Measurements from ENCODE around the gene ART3.

The ART3 gene

DNA sequence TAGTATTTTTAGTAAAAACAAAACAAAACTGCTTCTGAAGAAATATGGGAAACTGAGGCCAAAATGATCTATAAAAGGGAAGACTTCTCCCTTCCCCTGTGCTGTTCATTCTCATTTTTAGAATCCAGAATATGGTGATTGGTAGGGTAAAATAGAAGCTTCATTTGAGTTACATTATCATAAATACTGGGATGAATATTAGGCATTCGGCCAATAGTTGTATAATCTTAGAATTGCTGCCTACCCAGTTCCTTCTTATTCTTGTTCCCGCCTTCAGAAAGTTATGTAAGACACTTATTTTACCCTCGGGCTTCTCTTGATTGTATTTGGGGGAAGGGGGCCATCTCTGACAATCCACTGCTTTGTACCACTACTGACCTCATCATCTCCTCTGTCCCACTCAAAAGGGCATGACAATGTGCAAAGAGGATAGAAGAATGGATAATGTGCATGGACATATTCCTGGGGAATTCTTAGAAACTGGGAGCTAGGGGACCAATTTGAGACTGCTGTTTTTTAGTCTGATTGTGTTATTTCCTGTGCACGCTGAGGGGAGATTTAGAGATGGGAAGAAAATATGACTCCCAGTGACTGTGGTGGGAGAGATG, 588 bp downstream of the ART3 start:
- DNase-seq: no peak

- no peak for DNase-seq
These were observed 3.6 kb downstream of the ART3 start for GRCh38 chr4:76078033-76078613.

- no peak for DNase-seq
These were observed 9.0 kb downstream of the ART3 start for GRCh38 chr4:76083386-76083988.

DNA sequence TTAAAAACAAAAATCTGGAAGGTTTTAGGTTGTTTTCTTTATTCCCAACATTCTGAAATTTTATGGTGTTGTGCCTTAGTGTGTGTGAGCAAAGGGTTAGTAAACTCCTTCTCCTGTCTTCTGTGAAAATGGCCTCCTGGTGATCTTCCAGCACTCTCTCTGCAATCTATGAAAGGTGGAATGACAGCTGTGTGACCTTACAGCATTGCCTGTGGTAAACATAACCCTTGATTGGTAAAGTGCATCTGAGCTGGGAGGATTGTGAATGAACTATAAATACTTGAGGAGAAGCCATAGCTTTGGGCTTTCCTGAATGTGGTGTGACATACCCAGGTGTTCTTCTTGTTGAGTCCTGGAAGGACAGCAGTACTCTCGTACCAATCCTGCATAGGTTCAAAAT, 10.0 kb downstream of the ART3 start:
- no peak for DNase-seq

- DNase-seq: peak; percentile 18
These were observed 12.7 kb downstream of the ART3 start for GRCh38 chr4:76087007-76087769.

DNA sequence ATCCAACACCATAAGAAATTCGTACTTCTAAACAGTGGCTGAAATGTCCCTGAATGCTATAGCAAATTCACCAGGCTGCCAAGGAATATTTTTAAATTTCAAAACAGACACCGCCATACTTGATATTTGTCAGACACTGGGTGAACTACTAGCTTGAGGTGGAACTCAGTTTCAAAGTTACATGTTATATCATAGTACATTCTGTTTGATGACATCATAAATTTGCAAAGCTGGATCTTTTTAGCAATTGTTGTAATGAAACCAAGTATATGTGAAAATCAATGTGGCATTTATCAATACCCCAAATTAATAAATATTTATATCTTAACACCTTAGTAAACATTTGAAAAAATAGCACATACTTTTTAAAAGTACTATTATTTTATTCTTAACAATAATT, 14.2 kb downstream of the ART3 start:
- DNase-seq: no peak

- DNase-seq: no peak
These were observed 15.8 kb downstream of the ART3 start for GRCh38 chr4:76090241-76090691.

- DNase-seq: no peak
These were observed 16.5 kb downstream of the ART3 start for GRCh38 chr4:76091052-76091451.

- no peak for DNase-seq
These were observed 21.1 kb downstream of the ART3 start for GRCh38 chr4:76095568-76095967.

DNA sequence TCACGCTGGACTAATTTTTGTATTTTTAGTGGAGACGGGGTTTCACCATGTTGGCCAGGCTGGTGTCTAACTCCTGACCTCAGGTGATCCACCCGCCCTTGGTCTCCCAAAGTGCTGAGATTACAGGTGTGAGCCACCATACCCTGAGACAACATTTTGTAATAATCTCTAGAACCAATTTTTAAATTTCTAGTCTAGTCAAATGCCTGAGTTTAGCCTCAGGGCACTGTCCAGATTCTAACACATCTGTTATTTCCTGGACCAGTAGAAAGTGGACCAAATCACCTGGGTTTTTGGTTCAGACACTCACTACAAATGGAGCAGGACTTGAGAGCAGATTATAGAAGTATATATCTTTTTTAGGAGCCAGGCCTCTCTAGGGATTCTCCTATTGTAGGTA, 21.6 kb downstream of the ART3 start:
- DNase-seq: no peak

DNA sequence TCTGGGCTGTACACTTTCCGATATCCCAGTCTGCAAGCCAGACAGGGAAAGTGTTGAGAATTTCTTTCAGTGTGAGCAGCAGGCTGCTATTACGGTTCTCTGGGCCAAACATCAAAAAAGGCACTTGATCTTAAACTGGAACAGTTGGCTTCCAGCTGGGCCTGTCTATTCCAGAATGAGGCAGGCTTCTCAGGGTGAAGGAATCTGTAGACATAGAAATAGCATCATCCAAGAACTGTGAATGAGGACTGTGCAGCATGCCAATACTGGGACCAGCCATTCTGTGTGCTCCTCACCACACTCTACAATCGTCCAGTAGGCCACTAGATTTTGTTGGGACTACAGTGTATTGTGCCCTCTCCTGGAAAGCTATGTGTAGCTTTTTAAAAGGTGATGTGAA, 31.1 kb downstream of the ART3 start:
- no peak for DNase-seq

DNA sequence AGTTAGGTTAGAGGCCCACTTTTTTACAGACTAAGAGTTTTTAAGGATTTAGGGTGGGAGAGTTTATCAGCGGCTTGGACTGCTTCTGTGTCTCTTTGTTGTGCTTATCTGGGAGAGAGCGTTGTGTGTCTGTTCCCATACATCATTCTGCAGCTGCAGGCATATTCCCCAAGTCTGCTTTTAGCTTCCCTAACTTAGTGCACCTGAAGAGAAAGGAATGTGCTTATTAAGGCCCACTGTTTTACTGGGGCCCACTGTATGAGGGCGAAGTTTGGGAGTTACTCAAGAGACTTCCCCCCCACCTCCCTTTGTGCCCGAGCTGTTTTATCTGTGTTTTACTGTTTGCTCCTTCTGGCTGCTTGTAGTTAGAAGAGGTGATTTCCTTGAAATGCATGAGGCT, 31.9 kb downstream of the ART3 start:
- DNase-seq: no peak

DNA sequence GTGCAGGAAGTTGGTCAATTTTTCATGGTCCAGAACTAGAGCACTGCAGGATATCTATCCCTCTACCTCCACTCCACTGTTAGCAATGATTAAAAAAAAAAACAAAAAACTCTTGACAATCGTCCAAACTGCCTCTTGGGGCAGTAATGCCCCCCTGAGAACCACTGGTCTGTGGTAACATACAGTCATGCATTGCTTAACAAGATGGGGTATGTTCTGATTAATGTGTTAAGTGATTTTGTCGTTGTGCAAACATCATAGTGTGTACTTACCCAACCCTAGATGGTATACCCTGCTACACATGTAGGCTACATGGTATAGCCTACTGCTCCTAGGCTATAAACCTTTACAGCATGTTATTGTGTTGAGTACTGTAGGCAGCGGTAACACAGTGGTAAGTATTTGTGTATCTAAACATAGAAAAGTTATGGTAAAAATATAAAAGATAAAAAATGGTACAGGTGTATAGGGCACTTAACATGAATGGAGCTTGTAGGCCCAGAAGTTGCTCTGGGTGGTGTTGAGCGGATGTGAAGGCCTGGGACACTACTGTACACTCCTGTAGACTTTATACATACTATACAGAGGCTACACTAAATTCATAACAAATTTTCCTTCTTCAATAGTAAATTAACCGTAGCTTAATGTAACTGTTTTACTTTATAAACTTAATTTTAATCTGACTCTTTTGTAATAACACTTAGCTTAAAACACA, 34.1 kb downstream of the ART3 start:
- DNase-seq: no peak

GRCh38 chr4:76116821-76117220, 42.3 kb downstream of the ART3 start:
- no peak for DNase-seq

DNA sequence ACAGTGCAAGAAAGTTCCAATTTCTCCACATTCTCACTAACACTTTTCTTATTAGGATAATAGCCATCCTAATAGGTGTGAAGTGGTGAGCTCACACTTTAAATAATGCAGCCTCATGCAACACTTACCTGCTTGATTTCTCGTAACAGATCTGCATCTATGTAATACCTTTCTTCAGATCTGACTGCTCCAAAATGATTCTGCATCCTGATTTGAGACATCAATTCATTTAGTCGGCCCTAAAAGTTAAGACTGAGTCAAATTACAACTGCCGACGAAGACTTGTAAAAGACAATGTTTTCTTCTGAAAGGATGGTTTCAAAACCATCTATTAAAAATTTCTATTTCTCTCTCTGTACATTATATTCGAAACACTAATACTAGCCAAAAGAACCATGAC, 43.0 kb downstream of the ART3 start:
- no peak for DNase-seq

DNA sequence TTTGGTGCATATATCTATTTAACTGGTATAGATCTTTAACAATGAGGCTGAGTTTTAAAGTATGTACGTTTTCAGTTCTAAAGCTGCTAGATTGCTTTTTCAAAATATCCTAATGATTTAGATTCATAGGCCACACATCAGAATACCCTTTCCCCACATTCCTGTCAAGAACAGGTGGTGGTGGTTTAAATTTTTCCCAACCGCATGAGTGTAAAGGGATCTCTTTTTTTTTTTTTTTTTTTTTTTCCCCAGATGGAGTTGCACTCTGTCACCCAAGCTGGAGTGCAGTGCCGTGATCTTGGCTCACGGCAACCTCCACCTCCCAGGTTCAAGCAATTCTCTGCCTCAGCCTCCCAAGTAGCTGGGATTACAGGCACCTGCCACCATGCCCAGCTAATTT, 45.7 kb downstream of the ART3 start:
- DNase-seq: no peak

DNA sequence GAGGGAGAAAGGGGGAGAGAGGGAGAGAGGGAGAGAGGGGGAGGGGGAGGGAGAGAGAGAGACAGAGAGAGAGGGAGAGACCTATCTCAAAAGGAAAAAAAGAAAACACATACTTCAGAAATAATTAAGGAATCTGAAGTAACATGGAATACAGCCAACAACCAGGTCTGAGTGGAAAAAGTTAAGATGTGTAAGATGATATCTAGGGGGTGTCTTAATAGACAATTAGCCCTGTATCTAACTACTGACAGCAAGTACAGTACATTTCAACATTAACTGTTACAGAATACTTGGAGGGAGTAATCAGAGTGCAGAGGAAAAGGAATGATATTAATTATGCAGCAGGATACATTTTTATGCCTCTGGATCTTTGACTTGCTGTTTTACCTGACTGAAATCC, 51.3 kb downstream of the ART3 start:
- no peak for DNase-seq

DNA sequence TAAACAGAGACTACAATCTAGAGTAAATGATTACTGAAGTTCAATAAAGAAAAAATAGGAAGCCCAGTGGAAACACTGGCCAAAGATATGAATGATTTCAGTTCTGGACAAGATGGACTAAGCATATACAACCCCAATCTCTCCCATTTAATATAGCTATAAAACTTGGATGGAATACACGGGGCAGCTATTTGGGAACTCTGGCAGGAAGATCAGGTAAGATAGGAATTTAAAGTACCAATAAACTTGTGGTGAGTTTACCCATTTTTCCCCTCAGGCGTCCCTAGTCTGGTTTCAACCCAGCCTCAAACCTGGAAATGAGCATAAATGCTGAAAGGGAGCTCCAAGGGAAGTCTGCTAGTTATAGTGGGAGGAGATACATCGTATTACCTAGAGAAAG, 53.2 kb downstream of the ART3 start:
- DNase-seq: no peak

DNA sequence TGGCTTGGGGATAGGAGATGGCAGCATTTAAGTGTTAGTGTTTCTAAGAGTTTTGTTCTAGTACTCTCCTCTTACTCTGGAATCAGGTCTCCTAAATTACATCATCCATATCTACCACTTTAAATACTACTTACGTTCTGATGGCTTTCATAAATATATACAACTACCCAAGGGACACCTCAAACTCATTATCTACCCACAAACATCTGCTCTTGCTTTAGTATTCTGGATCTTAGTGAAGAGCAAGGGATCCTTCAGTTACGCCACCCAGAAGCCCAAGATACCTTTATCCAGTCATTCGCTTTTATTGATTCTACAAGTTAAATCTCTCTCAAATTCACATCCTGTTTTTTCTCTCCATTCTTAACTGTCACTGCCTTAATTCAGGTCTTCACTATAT, 66.7 kb downstream of the ART3 start:
- DNase-seq: no peak

DNA sequence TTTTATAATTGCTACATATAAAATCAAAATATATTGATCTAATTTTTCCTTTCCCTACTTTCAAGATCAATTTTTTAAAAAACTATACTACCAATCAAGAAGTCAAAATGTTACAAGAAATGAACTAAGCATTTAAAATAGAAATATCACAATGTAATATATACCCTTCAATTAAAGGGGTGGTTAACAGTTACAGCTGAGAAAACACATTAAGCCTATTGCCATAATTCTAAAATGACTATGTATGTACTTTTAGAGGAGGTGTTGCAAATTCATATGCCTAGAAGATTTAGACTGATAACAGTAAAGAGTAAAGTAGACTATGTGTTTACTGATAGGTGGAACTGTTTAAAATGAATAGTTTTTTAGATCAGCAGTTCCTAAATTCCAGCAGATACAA, 70.0 kb downstream of the ART3 start:
- no peak for DNase-seq

DNA sequence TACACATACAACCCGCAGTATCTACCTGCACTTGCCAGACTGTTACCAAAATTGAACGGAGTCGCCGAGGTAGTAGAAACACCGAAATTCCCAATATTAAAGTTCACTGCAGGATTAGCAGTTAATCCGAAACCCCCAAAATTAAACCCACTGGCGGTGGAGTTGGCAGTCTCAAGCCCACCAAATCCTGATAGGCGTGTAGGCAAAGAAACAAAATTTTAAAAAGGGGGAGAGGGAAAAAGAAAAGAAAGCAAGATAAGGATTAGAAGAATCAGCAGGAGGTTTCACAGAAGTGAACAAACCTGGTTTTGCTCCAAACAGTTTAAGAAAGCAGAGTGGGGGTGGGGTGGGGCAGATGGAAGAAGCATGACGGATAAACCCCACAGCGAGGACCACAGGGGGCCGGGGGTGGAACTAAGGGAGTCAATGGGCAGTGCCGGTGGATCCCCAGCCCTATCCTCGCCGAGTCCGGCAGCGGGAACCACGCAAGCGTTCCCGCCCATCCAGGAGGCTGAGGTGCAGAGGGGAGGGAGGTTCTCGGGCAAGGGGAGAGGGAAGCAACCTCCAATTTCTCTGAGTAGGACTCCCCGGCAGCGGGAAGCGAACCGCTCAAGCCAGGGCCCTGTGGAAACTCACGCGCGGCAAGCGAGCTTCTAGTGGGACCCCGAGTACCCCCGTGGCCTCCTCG, 73.1 kb downstream of the ART3 start:
- DNase-seq: peak; percentile 57

DNA sequence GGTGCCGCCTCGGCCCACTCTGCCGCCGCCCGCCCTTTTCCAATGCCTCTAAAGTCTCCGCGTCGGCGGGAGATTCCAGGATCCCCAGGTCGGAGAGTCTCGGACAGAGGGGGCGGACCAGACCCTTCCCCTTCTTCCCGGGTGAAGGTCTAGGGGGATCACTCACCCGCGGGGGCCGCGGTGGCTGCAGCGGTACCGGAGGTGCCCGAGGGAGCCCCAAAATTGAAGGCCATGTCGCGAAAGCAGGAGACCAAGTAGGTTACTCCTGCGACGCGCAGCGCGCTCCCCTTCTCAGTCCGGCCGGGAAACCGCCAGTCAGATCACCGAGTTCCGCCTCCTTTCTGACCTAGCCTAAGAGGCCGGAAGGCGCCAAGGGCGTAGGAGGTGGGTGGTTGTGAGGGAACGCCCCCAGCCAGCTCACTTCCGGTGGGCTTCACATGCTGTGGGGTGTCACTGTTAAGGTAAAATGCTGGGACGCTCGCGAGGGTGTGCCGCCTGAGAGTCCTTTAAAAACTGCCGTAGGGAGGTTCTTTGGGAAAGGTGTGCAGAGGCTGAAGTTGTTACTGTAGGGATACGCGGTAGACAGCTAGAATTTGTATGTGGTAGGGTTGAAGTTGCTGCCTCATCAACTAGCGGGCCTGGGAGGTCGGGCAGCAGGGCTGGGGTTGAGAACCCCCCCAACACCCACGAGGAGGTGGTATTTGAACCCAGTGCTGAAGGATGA, 73.8 kb downstream of the ART3 start, which contains the start of gene NUP54:
NUP54 (minus strand) TSS at position 256 of the 724 bp plus-strand sequence; CDS start at position 233, 23 bp downstream.
- peak; percentile 84 for DNase-seq
